HUES64 (cell line): ENCODE results near the gene FAAP20.

Source experiments
- H3K27ac ChIP-seq: 2 replicates; pipeline ENCODE4 v1.7.0; 2013; ENCODE audit warnings: low read depth, low read length, inconsistent platforms
- H3K27me3 ChIP-seq: 2 replicates; pipeline ENCODE4 v1.6.1; 2013; ENCODE audit warnings: mild to moderate bottlenecking, low read length; ENCODE audit not compliant: insufficient read depth
- H3K36me3 ChIP-seq: 2 replicates; pipeline ENCODE4 v1.6.1; 2013; ENCODE audit warnings: mild to moderate bottlenecking, low read length; ENCODE audit not compliant: insufficient read depth
- H3K4me1 ChIP-seq: 2 replicates; pipeline ENCODE4 v1.6.1; 2013; ENCODE audit warnings: mild to moderate bottlenecking, low read length, moderate library complexity; ENCODE audit not compliant: insufficient read depth
- H3K4me3 ChIP-seq: 2 replicates; pipeline ENCODE4 v1.5.1; 2013; ENCODE audit warnings: mild to moderate bottlenecking, low read length, moderate library complexity
- H3K9ac ChIP-seq: 2 replicates; pipeline ENCODE4 v1.6.1; 2013; ENCODE audit warnings: mild to moderate bottlenecking, low read depth, low read length
- H3K9me3 ChIP-seq: 2 replicates; pipeline ENCODE4 v1.6.1; 2013; ENCODE audit warnings: low read depth, low read length; ENCODE audit not compliant: insufficient read depth
- WGBS: fragments of 150-250, 120-280 bp; methylation state at CpG from one replicate; pipeline ENCODE4 v1.1.7; 2013; ENCODE audit warnings: missing lambda C conversion rate; 5-methylcytosine and 5-hydroxymethylcytosine counted together

FAAP20 gene

GRCh38 chr1:2172551-2173146, 21.9 kb downstream of the FAAP20 start:
- Histone ChIP-seq H3K9ac (no peak overlapping the region), H3K36me3 (peaks cover 9% of the 10 kb centered on the region), H3K9me3 (no peaks in the 10 kb centered on the region), H3K4me3 (no peak overlapping the region), H3K27ac (no peak overlapping the region), H3K27me3 (no peaks in the 10 kb centered on the region), H3K4me1 (no peaks in the 10 kb centered on the region)
- 97% methylated on average over 33 of the region's 33 CpGs for WGBS

GRCh38 chr1:2172012-2172411, 22.6 kb downstream of the FAAP20 start:
- 95% methylated on average over 26 of the region's 26 CpGs for WGBS

GRCh38 chr1:2170211-2170610, 24.4 kb downstream of the FAAP20 start:
- H3K27me3 ChIP-seq, result no peaks in the 10 kb centered on the region

More at GRCh38 chr1:2172012-2172411, 22.6 kb downstream of the FAAP20 start:
- Histone ChIP-seq H3K9ac (no peak overlapping the region), H3K27ac (no peak overlapping the region), H3K4me3 (no peak overlapping the region), H3K4me1 (no peaks in the 10 kb centered on the region), H3K27me3 (no peaks in the 10 kb centered on the region), H3K36me3 (peaks cover 8% of the 10 kb centered on the region), H3K9me3 (no peaks in the 10 kb centered on the region)

GRCh38 chr1:2169200-2169836, 25.3 kb downstream of the FAAP20 start:
- Histone ChIP-seq H3K4me1 (peaks cover 3% of the 10 kb centered on the region; the same call in 1 of the 2 replicates), H3K9ac (no peak overlapping the region), H3K27me3 (no peaks in the 10 kb centered on the region), H3K4me3 (no peak overlapping the region), H3K27ac (no peak overlapping the region), H3K36me3 (peaks cover 8% of the 10 kb centered on the region), H3K9me3 (no peaks in the 10 kb centered on the region)
- WGBS, result 95% methylated on average over 41 of the region's 43 CpGs

More at GRCh38 chr1:2170211-2170610, 24.4 kb downstream of the FAAP20 start:
- H3K27ac ChIP-seq, result no peak overlapping the region
- H3K36me3 ChIP-seq, result peaks cover 8% of the 10 kb centered on the region
- WGBS, result 94% methylated on average over 11 of the region's 11 CpGs
- no peaks in the 10 kb centered on the region for H3K9me3 ChIP-seq
- H3K9ac ChIP-seq, result no peak overlapping the region
- H3K4me1 ChIP-seq, result peaks cover 3% of the 10 kb centered on the region; the same call in 1 of the 2 replicates
- H3K4me3 ChIP-seq, result no peak overlapping the region

- no peaks in the 10 kb centered on the region for H3K27me3 ChIP-seq
- 96% methylated on average over 12 of the region's 12 CpGs for WGBS
- H3K9ac ChIP-seq, result no peak overlapping the region
- H3K27ac ChIP-seq, result no peak overlapping the region
- H3K4me3 ChIP-seq, result no peak overlapping the region
- peaks cover 3% of the 10 kb centered on the region; the same call in 1 of the 2 replicates for H3K4me1 ChIP-seq
- H3K9me3 ChIP-seq, result no peaks in the 10 kb centered on the region
- H3K36me3 ChIP-seq, result peaks cover 8% of the 10 kb centered on the region
Measured at GRCh38 chr1:2168535-2168934, 26.0 kb downstream of the FAAP20 start.

GRCh38 chr1:2168090-2168489, 26.5 kb downstream of the FAAP20 start:
- peaks cover 3% of the 10 kb centered on the region; the same call in 1 of the 2 replicates for H3K4me1 ChIP-seq
- no peaks in the 10 kb centered on the region for H3K27me3 ChIP-seq
- no peak overlapping the region for H3K9ac ChIP-seq
- no peaks in the 10 kb centered on the region for H3K9me3 ChIP-seq
- WGBS, result 95% methylated on average over 13 of the region's 13 CpGs
- peaks cover 8% of the 10 kb centered on the region for H3K36me3 ChIP-seq
- H3K27ac ChIP-seq, result no peak overlapping the region
- no peak overlapping the region for H3K4me3 ChIP-seq

GRCh38 chr1:2166695-2167094, 27.9 kb downstream of the FAAP20 start:
- Histone ChIP-seq H3K4me1 (peaks cover 3% of the 10 kb centered on the region; the same call in 1 of the 2 replicates), H3K27me3 (no peaks in the 10 kb centered on the region), H3K9ac (no peak overlapping the region), H3K9me3 (no peaks in the 10 kb centered on the region), H3K36me3 (no peaks in the 10 kb centered on the region; the same call in 1 of the 2 replicates), H3K4me3 (no peak overlapping the region), H3K27ac (no peak overlapping the region)
- 94% methylated on average over 10 of the region's 10 CpGs for WGBS

GRCh38 chr1:2166254-2166653, 28.3 kb downstream of the FAAP20 start:
- Histone ChIP-seq H3K27me3 (no peaks in the 10 kb centered on the region), H3K27ac (no peak overlapping the region), H3K4me1 (peaks cover 3% of the 10 kb centered on the region; the same call in 1 of the 2 replicates), H3K36me3 (no peaks in the 10 kb centered on the region), H3K9me3 (no peaks in the 10 kb centered on the region), H3K9ac (no peak overlapping the region), H3K4me3 (no peak overlapping the region)
- 92% methylated on average over 14 of the region's 14 CpGs for WGBS

GRCh38 chr1:2165646-2166045, 28.9 kb downstream of the FAAP20 start:
- Histone ChIP-seq H3K27me3 (no peaks in the 10 kb centered on the region), H3K4me1 (peaks cover 3% of the 10 kb centered on the region; the same call in 1 of the 2 replicates), H3K36me3 (no peaks in the 10 kb centered on the region), H3K9ac (no peak overlapping the region), H3K27ac (no peak overlapping the region), H3K4me3 (no peak overlapping the region), H3K9me3 (no peaks in the 10 kb centered on the region)
- WGBS, result 85% methylated on average over 19 of the region's 19 CpGs

- 92% methylated on average over 7 of the region's 7 CpGs for WGBS
- Histone ChIP-seq H3K9ac (no peak overlapping the region), H3K4me3 (no peak overlapping the region), H3K9me3 (no peaks in the 10 kb centered on the region), H3K27me3 (no peaks in the 10 kb centered on the region), H3K36me3 (peaks cover 5% of the 10 kb centered on the region; the same call in 1 of the 2 replicates), H3K27ac (no peak overlapping the region), H3K4me1 (peaks cover 3% of the 10 kb centered on the region; the same call in 1 of the 2 replicates)
Measured at GRCh38 chr1:2163205-2163604, 31.4 kb downstream of the FAAP20 start.

- Histone ChIP-seq H3K27ac (no peak overlapping the region), H3K4me3 (no peak overlapping the region), H3K4me1 (peaks cover 3% of the 10 kb centered on the region; the same call in 1 of the 2 replicates), H3K27me3 (no peaks in the 10 kb centered on the region), H3K9me3 (no peaks in the 10 kb centered on the region), H3K9ac (no peak overlapping the region; the same call in 1 of the 2 replicates), H3K36me3 (peaks cover 14% of the 10 kb centered on the region)
- WGBS, result 94% methylated on average over 34 of the region's 34 CpGs
Measured at GRCh38 chr1:2160451-2161300, 33.9 kb downstream of the FAAP20 start.
